Loucy (cell line): ENCODE measurements around the gene COMMD7.
A peak's percentile ranks its signal among the peaks of the same experiment; 100 is the strongest.

ENCODE experiments used
- H2AFZ ChIP-seq: fragments of 200-600 bp; sonication (generic); 2 replicates; pipeline ENCODE4 v1.6.0; 2016; ENCODE audit warnings: antibody characterized with exemption, mild to moderate bottlenecking, low read length, moderate library complexity
- H3F3A ChIP-seq: fragments of 200-600 bp; 2 replicates; pipeline ENCODE4 v1.6.0; 2016; ENCODE audit warnings: antibody characterized with exemption, low read depth, mild to moderate bottlenecking
- H3K27me3 ChIP-seq: fragments of 200-600 bp; sonication (generic); 2 replicates; pipeline ENCODE4 v1.6.1; 2014; ENCODE audit warnings: low read length, mild to moderate bottlenecking; ENCODE audit not compliant: insufficient read depth, poor library complexity, severe bottlenecking
- H3K36me3 ChIP-seq: fragments of 200-600 bp; sonication (generic); 2 replicates; pipeline ENCODE4 v1.6.1; 2016; ENCODE audit warnings: low read length; ENCODE audit not compliant: insufficient read depth
- H3K4me1 ChIP-seq: fragments of 200-600 bp; sonication (generic); 2 replicates; pipeline ENCODE4 v1.5.1; 2014; ENCODE audit warnings: low read length, mild to moderate bottlenecking; ENCODE audit not compliant: insufficient read depth, poor library complexity, severe bottlenecking
- H3K4me2 ChIP-seq: fragments of 200-600 bp; sonication (generic); 2 replicates; pipeline ENCODE4 v1.6.0; 2014; ENCODE audit warnings: antibody characterized with exemption, low read length, low read depth, mild to moderate bottlenecking; ENCODE audit not compliant: poor library complexity, severe bottlenecking
- H3K4me3 ChIP-seq: fragments of 200-600 bp; sonication (generic); 2 replicates; pipeline ENCODE4 v1.5.1; 2014; ENCODE audit warnings: low read length, mild to moderate bottlenecking, mixed read lengths; ENCODE audit not compliant: poor library complexity, severe bottlenecking
- H3K79me2 ChIP-seq: fragments of 200-600 bp; sonication (generic); 2 replicates; pipeline ENCODE4 v1.6.1; 2014; ENCODE audit warnings: low read length; ENCODE audit not compliant: insufficient read depth
- H3K9ac ChIP-seq: fragments of 200-600 bp; sonication (generic); 2 replicates; pipeline ENCODE4 v1.6.0; 2014; ENCODE audit warnings: mild to moderate bottlenecking, low read depth, low read length, moderate library complexity; ENCODE audit not compliant: poor library complexity, severe bottlenecking
- H3K9me2 ChIP-seq: fragments of 200-600 bp; sonication (generic); replicated peaks from 2 replicates; pipeline ENCODE4 v1.6.1; 2016; ENCODE audit warnings: low read depth, low read length, mixed read lengths
- H3K9me3 ChIP-seq: fragments of 200-600 bp; sonication (generic); 2 replicates; pipeline ENCODE4 v1.6.1; 2014; ENCODE audit warnings: mild to moderate bottlenecking, antibody characterized with exemption, low read length, low read depth; ENCODE audit not compliant: insufficient read depth
- H4K20me1 ChIP-seq: fragments of 200-600 bp; sonication (generic); 2 replicates; pipeline ENCODE4 v1.6.0; 2014; ENCODE audit warnings: antibody characterized with exemption, low read length, mild to moderate bottlenecking; ENCODE audit not compliant: insufficient read depth, poor library complexity, severe bottlenecking
- CTCF ChIP-seq: fragments of 200-600 bp; sonication (generic); conservative IDR thresholded peaks from 2 replicates; pipeline ENCODE4 v1.5.1; 2014; ENCODE audit warnings: mild to moderate bottlenecking, antibody characterized with exemption, low read length
- EZH2phosphoT487 ChIP-seq: fragments of 200-600 bp; IDR thresholded peaks from 2 replicates; pipeline ENCODE4 v1.6.1; 2018; ENCODE audit warnings: antibody characterized with exemption, mild to moderate bottlenecking, moderate library complexity, borderline replicate concordance

Gene COMMD7

GRCh38 chr20:32743237-32744112, at the start of gene COMMD7:
Gene COMMD7, minus strand, starts transcription at chr20:32743467. Its CDS starts 76 bp downstream, at chr20:32743391.
- Histone ChIP-seq H3K36me3 (no peaks in the 10 kb centered on the region), H3K79me2 (peaks cover 62% of the 10 kb centered on the region)

GRCh38 chr20:32792731-32793458, 49.6 kb upstream of the COMMD7 start:
- TF ChIP-seq EZH2phosphoT487, result no peak
- TF ChIP-seq CTCF, result no peak; the same call in 1 of the 2 replicates
- Histone ChIP-seq H3K4me1 (peaks cover 8% of the 10 kb centered on the region), H3K27me3 (no peaks in the 10 kb centered on the region), H3K9ac (no peak overlapping the region), H3K36me3 (peaks cover 99% of the 10 kb centered on the region; the same call in 1 of the 2 replicates), H3K4me2 (no peak overlapping the region), H3K9me3 (no peaks in the 10 kb centered on the region), H4K20me1 (peaks cover 18% of the 10 kb centered on the region), H3F3A (no peaks in the 10 kb centered on the region), H3K79me2 (peaks cover 9% of the 10 kb centered on the region; the same call in 1 of the 2 replicates), H3K4me3 (no peak overlapping the region), H2AFZ (no peak overlapping the region), H3K9me2 (no peaks in the 10 kb centered on the region)

More at GRCh38 chr20:32743237-32744112, at the start of gene COMMD7:
- peak within 1 kb of the TSS; percentile 97 for H3K4me3 ChIP-seq
- no peaks in the 10 kb centered on the region for H3F3A ChIP-seq
- TF ChIP-seq EZH2phosphoT487 (no peak), CTCF (no peak)
- H4K20me1 ChIP-seq, result peaks cover 13% of the 10 kb centered on the region
- H3K9me2 ChIP-seq, result no peaks in the 10 kb centered on the region
- peak within 1 kb of the TSS; percentile 84 for H3K4me2 ChIP-seq
- H2AFZ ChIP-seq, result peak within 1 kb of the TSS; percentile 80
- peak within 1 kb of the TSS; percentile 96 for H3K9ac ChIP-seq
- peaks cover 38% of the 10 kb centered on the region for H3K4me1 ChIP-seq
- no peaks in the 10 kb centered on the region for H3K27me3 ChIP-seq
- no peaks in the 10 kb centered on the region for H3K9me3 ChIP-seq

GRCh38 chr20:32792316-32792715, 49.0 kb upstream of the COMMD7 start:
- Histone ChIP-seq H3K4me1 (peaks cover 8% of the 10 kb centered on the region), H3K9me3 (no peaks in the 10 kb centered on the region), H3K27me3 (no peaks in the 10 kb centered on the region), H2AFZ (no peak overlapping the region), H3K4me3 (no peak overlapping the region), H3F3A (no peaks in the 10 kb centered on the region), H3K4me2 (no peak overlapping the region), H3K36me3 (peaks cover 99% of the 10 kb centered on the region; the same call in 1 of the 2 replicates), H3K79me2 (peaks cover 9% of the 10 kb centered on the region; the same call in 1 of the 2 replicates), H4K20me1 (peaks cover 18% of the 10 kb centered on the region), H3K9ac (no peak overlapping the region), H3K9me2 (no peaks in the 10 kb centered on the region)
- TF ChIP-seq CTCF, result no peak
- TF ChIP-seq EZH2phosphoT487, result no peak
